GM19240 (cell line): ENCODE results near the gene FADS2.

Experiments used
- DNase-seq: peaks from one replicate; pipeline ENCODE4 v3.0.0; 2011; ENCODE audit warnings: low spot score; ENCODE audit not compliant: insufficient read length

FADS2 gene

GRCh38 chr11:61795876-61796526, 32.1 kb upstream of the FADS2 start:
- DNase-seq, result no peak

DNA sequence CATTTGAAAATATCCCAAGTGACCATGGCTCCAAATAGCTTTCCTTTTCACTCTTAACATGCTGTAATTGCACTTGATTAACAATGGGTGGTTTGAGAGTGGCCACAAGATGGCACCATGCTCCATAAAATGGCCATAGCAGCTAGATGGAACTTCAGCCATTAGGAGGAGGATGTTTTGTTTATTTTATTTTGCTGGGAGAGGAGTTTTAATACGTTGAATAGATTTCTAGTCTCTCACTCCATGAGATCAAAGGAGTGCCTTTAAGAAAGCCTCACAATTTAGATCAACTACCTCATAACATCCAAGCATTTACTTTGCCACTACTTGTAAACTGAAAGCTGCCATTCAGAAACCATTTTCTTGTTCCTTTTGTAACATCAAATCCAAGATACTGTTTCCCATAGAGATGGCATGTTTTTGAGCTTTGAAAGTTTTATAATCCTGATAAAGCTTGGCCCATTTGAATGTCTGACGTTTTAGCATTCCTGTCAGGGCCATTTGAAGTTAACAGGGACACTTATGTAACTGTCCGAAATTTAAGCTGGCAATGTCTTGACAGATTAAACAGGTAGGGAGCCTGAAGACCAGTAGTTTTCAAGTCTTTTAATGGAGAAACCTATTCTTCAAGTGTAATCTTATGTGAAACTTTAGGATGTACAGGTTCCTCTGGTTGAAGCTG, 30.7 kb upstream of the FADS2 start:
- no peak for DNase-seq

- no peak for DNase-seq
These were observed 28.3 kb upstream of the FADS2 start for GRCh38 chr11:61799665-61800284.

DNA sequence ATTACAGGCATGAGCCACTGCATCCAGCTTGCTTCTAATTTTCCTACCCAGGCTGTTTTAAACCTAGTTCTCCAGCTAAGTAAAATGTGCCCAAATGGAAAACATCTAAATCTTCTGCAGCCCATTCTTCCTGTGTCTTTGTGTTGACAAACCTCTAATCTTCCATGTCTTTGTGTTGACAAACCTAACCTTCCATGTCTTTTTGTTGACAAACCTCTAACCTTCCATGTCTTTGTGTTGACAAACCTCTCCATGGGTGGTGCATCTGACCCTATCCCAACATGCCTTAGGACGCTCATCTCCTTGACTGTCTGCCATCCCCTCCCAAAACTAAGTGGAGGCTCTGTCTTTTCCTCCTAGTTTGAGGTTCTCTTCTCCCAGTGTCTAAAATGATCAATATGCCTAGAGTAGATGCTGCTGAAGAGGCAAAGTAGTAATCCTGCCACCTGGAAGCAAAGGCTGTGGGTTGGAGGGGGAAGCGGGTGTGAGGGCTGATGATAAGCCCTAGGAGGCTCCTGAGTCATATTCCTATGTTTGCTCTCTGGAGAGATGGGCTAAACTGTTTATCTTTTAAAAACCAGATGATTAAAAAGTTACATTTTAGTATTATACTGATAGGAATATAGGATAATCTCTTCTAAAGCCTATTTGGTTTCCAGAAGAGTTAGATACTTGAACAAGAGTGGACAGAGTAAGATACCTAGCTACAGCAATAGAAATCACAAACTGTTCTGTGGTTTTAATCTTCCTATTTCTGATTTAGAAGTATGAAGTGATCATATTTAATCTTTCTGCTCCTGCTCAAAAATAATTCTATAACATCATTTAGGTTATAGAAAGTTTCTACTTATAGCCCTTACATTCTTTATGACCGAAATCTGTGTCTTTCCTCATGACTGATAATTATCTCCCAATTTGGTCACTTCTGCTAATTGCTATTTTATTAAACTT, 27.5 kb upstream of the FADS2 start:
- no peak for DNase-seq

- DNase-seq, result no peak
These were observed 25.5 kb upstream of the FADS2 start for GRCh38 chr11:61802605-61803004.

DNA sequence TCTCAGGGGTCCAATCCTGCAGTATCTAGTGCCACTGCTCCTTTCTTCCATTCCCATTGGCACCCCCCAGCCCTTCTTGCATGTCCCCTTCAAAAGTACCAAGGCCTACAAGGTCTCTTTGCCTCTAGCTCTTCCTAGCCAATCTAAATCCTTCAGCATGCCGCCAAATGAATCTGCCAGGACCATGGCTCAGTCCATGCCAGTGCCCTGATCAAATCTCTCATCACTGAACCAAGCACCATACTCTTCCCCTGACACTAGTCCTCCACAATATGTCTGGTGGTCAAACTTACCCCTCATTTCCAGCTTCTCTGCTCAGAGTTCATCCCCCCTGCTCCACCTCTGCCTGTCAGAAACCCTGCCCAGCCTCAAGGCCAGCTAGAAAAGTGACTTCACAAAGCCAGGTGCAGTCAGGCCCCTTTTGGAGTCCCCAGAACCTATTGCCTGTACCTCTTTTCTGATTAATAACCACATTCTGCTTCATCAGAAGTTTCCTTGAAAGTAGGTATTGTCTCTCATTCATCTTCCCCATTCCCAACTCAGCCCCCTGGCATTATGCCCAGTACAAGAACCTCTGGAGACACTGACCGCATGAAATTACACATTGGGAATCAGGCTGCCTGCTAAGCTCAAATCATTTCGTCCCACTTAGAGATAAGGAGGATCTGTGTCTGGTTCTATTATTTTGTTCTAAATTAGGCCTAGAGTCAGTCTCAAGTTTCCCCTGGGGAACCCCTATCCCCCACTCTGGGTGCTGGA, 24.0 kb upstream of the FADS2 start:
- DNase-seq, result no peak

- DNase-seq, result no peak
These were observed 23.0 kb upstream of the FADS2 start for GRCh38 chr11:61805146-61805545.

- DNase-seq, result no peak
These were observed 21.3 kb upstream of the FADS2 start for GRCh38 chr11:61806785-61807184.

DNA sequence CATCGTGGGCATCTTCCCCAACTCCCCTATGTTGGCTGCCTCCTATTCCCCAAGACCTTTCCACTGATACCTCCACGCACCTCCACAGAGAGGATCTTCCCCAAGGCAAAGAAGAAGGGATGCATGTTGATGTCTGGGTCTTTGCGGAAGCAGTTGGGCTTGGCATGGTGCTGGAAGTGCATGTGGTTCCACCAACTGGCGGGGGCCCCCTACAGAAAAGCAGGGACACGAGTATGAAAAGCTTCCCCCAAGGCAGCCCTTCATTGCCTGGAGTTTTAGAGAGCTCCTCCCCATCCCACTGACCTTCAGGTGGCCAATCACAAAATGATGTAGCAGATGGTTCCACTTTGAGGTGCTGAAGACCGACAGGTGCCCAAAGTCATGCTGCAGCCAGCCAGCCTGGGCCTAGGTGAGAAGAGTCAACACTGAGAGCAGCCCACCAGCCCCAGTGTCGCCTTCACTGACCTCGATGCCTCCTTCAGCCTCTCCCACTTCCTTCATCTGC, 17.4 kb upstream of the FADS2 start:
- DNase-seq, result no peak

GRCh38 chr11:61811831-61812230, 16.3 kb upstream of the FADS2 start:
- no peak for DNase-seq

DNA sequence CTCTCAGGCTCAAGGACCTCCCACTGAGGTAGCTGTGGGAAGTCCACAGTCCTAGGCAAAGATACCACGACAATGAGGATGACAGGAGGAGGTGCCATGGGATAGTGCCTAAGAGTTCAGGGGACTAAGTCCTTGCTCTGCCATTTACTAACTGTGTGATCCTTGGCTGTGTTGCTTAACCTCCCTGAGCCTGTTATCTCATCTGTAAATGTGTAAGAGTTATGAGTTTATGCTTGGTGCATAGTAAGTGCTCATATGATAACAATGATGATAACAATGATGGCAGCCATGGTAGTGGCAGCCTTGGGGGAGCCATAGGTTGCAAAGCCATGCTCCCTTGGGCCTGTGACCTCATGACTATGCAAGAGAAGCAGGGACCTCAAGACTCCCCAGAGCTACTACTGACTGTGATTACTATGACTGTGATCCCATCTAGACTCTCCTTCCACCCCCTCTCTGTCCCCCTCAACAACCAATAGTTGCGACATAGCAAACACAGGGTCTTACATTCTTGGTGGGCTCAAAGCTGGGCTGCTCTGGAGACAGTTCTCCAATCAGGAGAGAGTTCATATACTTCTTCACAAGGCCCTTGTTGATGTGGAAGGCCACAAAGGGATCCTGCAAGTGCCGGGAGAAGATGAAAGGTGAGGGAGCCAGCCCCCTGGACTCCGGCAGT, 15.2 kb upstream of the FADS2 start:
- DNase-seq, result no peak

GRCh38 chr11:61814247-61814957, 13.7 kb upstream of the FADS2 start:
- DNase-seq, result no peak

DNA sequence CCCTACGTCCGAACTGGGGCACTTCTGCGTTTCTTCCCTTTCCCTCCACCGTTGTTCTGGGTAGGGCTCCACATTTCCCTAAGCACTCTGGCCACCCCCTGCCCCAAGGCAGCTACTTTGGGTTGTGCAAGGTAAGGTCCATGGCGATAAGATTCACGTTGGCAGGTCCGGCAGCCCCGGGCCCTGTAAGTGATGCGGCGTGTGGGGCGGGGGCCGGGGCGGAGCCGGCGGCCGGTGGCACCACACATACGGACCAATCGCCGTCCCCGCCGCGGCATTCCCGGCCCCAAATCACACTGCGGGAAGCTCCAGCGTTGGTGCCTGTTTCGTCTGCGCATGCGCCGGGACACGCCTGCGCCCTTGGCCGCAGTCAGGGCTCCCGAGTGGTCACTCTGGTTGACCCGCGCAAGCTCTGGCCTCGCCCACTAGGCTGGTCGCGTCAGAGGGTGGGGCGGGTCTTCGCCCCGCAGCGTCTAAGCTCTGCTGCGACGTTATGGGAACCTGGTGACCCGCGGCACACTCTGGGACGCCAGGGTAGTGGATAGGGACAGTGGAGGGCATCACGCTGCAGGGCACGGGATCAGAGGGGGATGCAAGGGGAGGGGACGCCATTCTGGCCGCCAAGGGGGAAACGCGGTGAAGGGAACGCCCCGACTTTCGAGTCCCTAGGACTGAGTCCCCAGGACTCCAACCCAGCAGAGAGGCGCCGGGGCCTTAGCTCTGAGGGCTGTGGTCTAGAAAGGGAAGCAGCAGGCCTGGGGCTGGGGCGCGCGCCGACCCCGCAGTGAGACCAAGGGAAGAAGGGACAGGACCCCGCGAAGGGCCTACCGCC, 12.9 kb upstream of the FADS2 start:
- peak; percentile 52 for DNase-seq

- DNase-seq, result no peak
These were observed 12.0 kb upstream of the FADS2 start for GRCh38 chr11:61815790-61816735.

GRCh38 chr11:61816736-61817455, 11.2 kb upstream of the FADS2 start, which contains the start of gene FADS1:
TSS of gene FADS1 (minus strand) at chr11:61817003. CDS start at chr11:61816929, 74 bp downstream.
- no peak for DNase-seq

- no peak for DNase-seq
These were observed 10.5 kb upstream of the FADS2 start for GRCh38 chr11:61817471-61818202.
